Measurements from ENCODE around the gene DIS3L2. TPM values are rescaled to one million over a fixed set of nuclear protein-coding genes. Genes with fewer than 3 reads are reported as not detected.

DIS3L2 gene
- total RNA-seq, 1 donor from 2014 or later = 33.0 TPM

DNA sequence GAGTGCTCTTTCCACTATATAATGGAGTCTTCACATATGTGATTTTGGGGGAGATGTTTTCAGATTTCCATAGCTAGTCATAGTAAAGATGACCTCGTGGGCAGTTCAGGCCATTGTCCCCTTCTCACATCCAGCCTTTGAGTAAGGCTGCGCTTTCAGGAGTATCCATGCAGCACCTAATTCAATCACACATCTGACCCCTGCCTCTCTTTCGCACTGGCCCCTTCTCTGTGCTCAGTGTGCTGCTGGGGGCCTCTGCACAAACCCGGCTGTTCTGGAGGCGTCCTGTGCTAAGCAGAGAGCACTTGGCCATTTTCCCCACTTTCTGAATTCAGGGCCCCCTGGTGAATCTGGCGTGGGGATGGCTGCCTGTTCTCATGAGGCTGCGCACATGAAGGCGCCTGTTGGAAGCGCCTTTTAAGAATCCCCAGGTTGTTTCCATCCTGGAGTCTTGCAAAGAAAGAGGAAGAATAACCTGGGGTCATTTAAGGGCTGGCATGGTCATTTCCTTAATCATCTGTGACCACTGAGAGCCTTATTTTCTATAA lies 321.1 kb downstream of the DIS3L2 start:
- no peak for DNase-seq (ENCODE audit: low spot score in 2 of 2)
- FAIRE-seq = no peak

DNA sequence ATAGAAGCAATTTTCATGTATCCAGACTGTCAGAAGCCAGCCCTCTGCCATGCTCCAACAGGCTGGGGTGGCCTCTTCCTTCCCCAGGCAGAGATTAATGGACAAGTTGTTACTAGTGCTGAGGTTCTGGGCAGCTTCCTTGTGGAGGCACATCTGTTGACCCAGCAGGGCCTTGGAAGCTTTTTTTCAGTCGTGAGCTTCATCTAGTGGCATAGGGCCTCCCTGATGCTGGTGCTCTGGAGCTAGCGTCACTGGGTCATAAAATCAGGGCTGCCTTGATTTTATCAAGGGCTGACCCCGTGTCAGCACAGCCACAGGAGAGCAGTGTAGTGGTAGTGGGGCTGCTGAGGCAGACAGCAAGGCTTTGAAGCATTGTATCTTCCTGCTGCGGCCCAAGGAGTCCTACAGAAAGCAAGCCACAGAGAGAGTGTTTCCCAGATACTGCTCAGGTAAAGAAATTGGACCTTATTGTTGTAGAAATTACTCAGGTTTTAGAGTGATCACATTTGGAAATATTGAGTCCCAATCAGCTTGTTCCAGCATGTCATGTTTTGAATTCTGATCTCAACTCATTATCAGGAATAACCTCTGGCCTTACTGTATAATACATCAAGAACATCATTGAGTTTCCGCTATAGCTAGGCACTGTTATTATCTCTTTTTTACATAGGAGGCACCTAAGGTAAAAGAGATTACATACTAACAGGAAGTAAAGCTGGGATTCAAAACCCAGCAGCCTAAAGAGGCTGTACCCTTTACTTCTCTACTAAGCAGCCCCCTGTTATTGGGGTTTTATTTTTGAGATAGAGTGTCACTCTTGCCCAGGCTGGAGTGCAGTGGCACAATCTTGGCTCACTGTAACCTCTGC lies 324.7 kb downstream of the DIS3L2 start:
- DNase-seq (ENCODE audit: low spot score in 2 of 2) (no peak), FAIRE-seq (no peak)

DNA sequence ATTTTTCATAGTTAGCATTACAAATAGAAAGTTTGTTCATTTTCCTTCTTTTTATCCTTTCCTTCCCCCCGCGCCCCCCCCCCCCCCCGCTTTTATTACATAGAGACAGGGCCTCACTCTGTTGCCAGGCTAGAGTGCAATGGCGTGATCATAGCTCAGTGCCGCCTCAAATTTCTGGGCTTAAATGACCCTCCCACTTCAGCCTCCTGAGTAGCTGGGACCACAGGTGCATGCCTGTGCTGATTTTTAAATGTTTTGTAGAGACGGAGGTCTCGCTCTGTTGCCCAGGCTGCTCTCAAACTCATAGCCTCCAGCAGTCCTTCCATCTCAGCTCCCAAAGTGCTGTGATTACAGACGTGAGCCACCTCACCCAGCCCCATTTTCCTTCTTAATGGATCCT lies 325.8 kb downstream of the DIS3L2 start:
- DNase-seq (ENCODE audit: low spot score in 2 of 2) = no peak
- FAIRE-seq = no peak

GRCh38 chr2:232288489-232289030 lies 327.0 kb downstream of the DIS3L2 start:
- no peak for DNase-seq (ENCODE audit: low spot score in 2 of 2)
- no peak for FAIRE-seq

- FAIRE-seq (no peak), DNase-seq (ENCODE audit: low spot score in 2 of 2) (no peak)
These were observed 329.2 kb downstream of the DIS3L2 start for GRCh38 chr2:232290668-232291067.

GRCh38 chr2:232291343-232291742 lies 329.8 kb downstream of the DIS3L2 start:
- no peak for FAIRE-seq

GRCh38 chr2:232292395-232293154 lies 331.1 kb downstream of the DIS3L2 start:
- no peak for FAIRE-seq
- DNase-seq (ENCODE audit: low spot score in 2 of 2) = no peak

More at GRCh38 chr2:232291343-232291742, 329.8 kb downstream of the DIS3L2 start:
- no peak for DNase-seq (ENCODE audit: low spot score in 2 of 2)

- DNase-seq (ENCODE audit: low spot score in 2 of 2) (no peak), FAIRE-seq (no peak)
These were observed 331.7 kb downstream of the DIS3L2 start for GRCh38 chr2:232293191-232293590.

- FAIRE-seq = no peak
- no peak for DNase-seq (ENCODE audit: low spot score in 2 of 2)
These were observed 334.5 kb downstream of the DIS3L2 start for GRCh38 chr2:232295971-232296370.

GRCh38 chr2:232296776-232297525 lies 335.4 kb downstream of the DIS3L2 start:
- FAIRE-seq (no peak), DNase-seq (ENCODE audit: low spot score in 2 of 2) (no peak)

GRCh38 chr2:232299084-232299483 lies 337.6 kb downstream of the DIS3L2 start:
- FAIRE-seq = no peak
- DNase-seq (ENCODE audit: low spot score in 2 of 2) = no peak

- no peak for FAIRE-seq
These were observed 338.6 kb downstream of the DIS3L2 start for GRCh38 chr2:232299927-232300674.

GRCh38 chr2:232300894-232301387 lies 339.4 kb downstream of the DIS3L2 start:
- no peak for DNase-seq (ENCODE audit: low spot score in 2 of 2)
- no peak for FAIRE-seq

More at GRCh38 chr2:232299927-232300674, 338.6 kb downstream of the DIS3L2 start:
- DNase-seq (ENCODE audit: low spot score in 2 of 2) = no peak

GRCh38 chr2:232304236-232304635 lies 342.7 kb downstream of the DIS3L2 start:
- FAIRE-seq (no peak), DNase-seq (ENCODE audit: low spot score in 2 of 2) (no peak)

DNA sequence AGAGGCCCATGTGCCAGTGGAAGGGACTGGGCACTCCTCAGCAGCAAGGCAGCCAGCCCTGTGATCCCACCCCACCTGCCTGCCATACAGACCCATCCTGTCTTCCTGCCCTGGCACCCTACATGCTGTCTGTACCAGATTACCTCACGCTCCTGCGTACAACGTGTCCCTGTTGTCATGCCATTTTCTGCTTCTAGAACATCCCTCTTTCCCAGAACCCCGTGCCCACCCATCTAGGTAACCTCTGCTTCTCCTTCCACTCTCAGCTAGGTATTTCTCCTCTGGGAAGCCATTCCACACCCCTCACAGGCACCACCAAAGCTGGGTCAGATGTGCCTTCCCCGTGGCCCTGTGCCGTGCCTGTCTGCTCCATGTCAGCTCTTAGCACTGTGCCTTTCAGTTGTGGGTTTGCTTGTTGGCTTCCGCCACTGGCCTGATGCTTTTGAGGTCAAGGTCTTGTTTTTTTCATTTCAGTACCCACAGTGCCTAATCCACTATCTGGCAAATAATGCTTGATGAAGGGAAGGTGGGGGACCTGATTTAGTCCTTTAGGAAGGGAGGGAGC lies 345.3 kb downstream of the DIS3L2 start:
- no peak for FAIRE-seq
- no peak for DNase-seq (ENCODE audit: low spot score in 2 of 2)

DNA sequence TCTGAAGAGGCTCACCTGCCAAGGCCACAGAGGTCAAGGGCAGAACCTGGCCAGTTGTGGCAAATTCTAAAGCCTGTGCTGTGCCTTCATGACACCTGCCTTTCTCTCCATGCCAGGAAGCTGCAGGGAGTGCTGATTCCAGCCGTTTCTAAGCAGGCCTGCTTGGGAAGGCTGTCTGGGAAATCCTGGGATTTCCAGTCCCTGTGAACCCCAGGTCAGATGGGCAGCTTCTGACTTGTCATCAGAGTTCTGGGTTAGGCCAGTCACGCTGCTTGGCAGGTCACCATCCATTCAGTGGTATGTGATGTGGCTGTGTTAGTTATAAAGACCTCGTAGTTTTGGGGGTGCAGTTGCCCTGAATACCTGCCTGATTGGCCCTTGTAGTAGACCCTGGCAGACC lies 346.3 kb downstream of the DIS3L2 start:
- no peak for DNase-seq (ENCODE audit: low spot score in 2 of 2)
- no peak for FAIRE-seq

DNA sequence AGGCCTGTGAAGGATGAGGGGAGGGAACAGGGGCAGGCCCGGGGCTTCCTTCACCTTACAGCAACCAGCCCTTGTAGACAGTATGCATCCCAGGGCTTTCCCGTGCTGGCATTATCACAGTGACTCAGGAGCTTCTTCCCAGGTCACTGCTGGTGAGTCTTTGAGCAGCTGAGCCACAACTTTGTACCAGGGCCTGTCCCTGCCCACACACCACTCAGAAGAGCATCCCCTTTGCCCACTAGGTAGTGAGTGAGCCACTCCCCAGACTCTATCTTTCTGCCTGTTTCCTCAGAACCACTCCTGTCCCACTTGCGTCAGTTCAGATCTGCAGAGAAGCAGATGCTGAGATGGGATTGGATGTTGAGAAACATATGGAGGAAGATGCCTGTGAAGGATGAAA lies 347.5 kb downstream of the DIS3L2 start:
- DNase-seq (ENCODE audit: low spot score in 2 of 2) = no peak
- FAIRE-seq = no peak

GRCh38 chr2:232309592-232309991 lies 348.1 kb downstream of the DIS3L2 start:
- FAIRE-seq (no peak), DNase-seq (ENCODE audit: low spot score in 2 of 2) (no peak)

- FAIRE-seq = no peak
- no peak for DNase-seq (ENCODE audit: low spot score in 2 of 2)
These were observed 348.6 kb downstream of the DIS3L2 start for GRCh38 chr2:232310121-232310520.

Measured in frontal cortex (tissue), 4 donors.